Breast epithelium (tissue), 3 donors: ENCODE data around the gene THAP9.

Experiments used
- CTCF ChIP-seq, 3 donors: fragments of 450-650 bp; IDR thresholded peaks; one replicate each; pipeline ENCODE4 v1.5.1; 2016 to 2017; ENCODE audit warnings: antibody characterized with exemption in 3 of 3, mild to moderate bottlenecking in 3 of 3, moderate library complexity in 3 of 3
- POLR2A ChIP-seq: fragments of 450-650 bp; IDR thresholded peaks from one replicate; pipeline ENCODE4 v1.6.1; 2016; ENCODE audit warnings: antibody characterized with exemption, mild to moderate bottlenecking, moderate library complexity
- POLR2AphosphoS5 ChIP-seq, 3 donors: sonication (generic); formaldehyde crosslinking; IDR thresholded peaks; one replicate each; pipeline ENCODE4 v1.6.1; 2017; ENCODE audit warnings: antibody characterized with exemption in 3 of 3

- peak; percentile 82 for TF ChIP-seq POLR2A
- TF ChIP-seq POLR2AphosphoS5 (IDR thresholded peaks at IDR 0.05): peak; percentile 95 to 98 (median 97)
- TF ChIP-seq CTCF (IDR thresholded peaks at IDR 0.05): peak in 1 of 3 donors; percentile 48
These were observed 9.4 kb upstream of the THAP9 start, which contains the start of gene SEC31A for GRCh38 chr4:82890901-82891706.
